ENCODE measurements around the gene OTX2. TPM values are rescaled to one million over a fixed set of nuclear protein-coding genes. Genes with fewer than 3 reads are reported as not detected.

Gene OTX2
- total RNA-seq, 2 experiments from 2014 or later: not detected

- intact Hi-C loops (cut with micrococcal nuclease): no loop called here
- Mint-ChIP-seq H3K27me3 (peaks cover 5% of the 10 kb centered on the region), H3K4me1 (ENCODE audit: low read depth) (no peaks in the 10 kb centered on the region), H3K9me3 (no peaks in the 10 kb centered on the region), H3K27ac (no peak overlapping the region), H3K36me3 (no peaks in the 10 kb centered on the region), H3K4me3 (no peak overlapping the region)
- CTCF ChIA-PET: no interaction called here
- POLR2A ChIA-PET: no interaction called here
- DNase-seq: no peak
Observed at GRCh38 chr14:56760164-56760914, 49.9 kb downstream of the OTX2 start.

DNA sequence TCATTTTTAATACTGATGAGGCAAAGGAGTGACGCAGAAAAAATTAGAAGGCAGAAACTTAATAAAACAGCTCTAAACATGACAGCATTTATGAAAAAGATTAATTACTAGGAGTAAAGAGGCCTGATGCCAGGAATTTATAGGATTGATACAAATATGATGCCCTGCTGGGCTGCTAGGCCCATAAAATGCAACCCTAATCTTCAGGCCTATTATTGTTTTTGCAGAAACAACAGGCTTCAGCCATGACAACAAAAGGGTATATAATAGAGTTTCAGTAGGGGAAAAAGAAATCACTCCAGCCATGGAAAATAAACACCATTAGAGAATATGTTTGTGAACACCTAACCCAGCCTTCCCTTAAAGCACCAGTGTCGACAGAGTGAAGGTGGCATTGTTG lies 50.6 kb downstream of the OTX2 start:
- H3K4me1 Mint-ChIP-seq (ENCODE audit: low read depth): no peaks in the 10 kb centered on the region
- H3K27me3 Mint-ChIP-seq: peaks cover 5% of the 10 kb centered on the region
- ChIA-PET CTCF (no interaction called here), POLR2A (no interaction called here)
- H3K4me3 Mint-ChIP-seq: no peak overlapping the region
- DNase-seq: no peak
- no peaks in the 10 kb centered on the region for H3K9me3 Mint-ChIP-seq
- no peaks in the 10 kb centered on the region for H3K36me3 Mint-ChIP-seq
- intact Hi-C loops (cut with micrococcal nuclease): no loop called here
- H3K27ac Mint-ChIP-seq: no peak overlapping the region

DNA sequence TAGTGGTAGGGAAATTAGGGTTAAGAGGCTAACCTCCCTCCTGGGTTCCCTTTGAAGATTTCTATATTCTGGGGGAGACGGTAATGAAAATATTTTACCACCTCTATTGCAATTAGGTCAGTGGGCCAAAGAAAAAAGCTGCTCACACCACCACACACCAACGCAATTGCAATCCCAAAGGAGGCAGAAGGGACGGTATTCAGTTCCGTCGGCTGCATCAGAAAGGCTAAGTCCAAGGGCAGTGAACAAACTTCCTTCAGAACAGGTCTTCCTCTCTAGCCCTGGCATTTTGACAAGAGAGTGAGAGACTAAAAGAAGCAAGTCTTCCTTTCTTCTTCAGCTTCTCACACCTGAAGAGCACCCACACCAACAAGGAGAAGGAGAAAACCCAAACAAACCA lies 51.2 kb downstream of the OTX2 start:
- ChIA-PET POLR2A (no interaction called here), CTCF (no interaction called here)
- Mint-ChIP-seq H3K27me3 (peaks cover 5% of the 10 kb centered on the region), H3K36me3 (no peaks in the 10 kb centered on the region), H3K9me3 (no peaks in the 10 kb centered on the region), H3K27ac (no peak overlapping the region), H3K4me1 (ENCODE audit: low read depth) (no peaks in the 10 kb centered on the region), H3K4me3 (no peak overlapping the region)
- intact Hi-C loops (cut with micrococcal nuclease): no loop called here
- no peak for DNase-seq

- intact Hi-C loops (cut with micrococcal nuclease): no loop called here
- ChIA-PET CTCF (no interaction called here), POLR2A (no interaction called here)
- Mint-ChIP-seq H3K4me1 (ENCODE audit: low read depth) (no peaks in the 10 kb centered on the region), H3K4me3 (no peak overlapping the region), H3K36me3 (no peaks in the 10 kb centered on the region), H3K27me3 (peaks cover 3% of the 10 kb centered on the region), H3K9me3 (no peaks in the 10 kb centered on the region), H3K27ac (no peak overlapping the region)
- DNase-seq: no peak
Observed at GRCh38 chr14:56754921-56755320, 55.4 kb downstream of the OTX2 start.

- Mint-ChIP-seq H3K4me1 (ENCODE audit: low read depth) (no peaks in the 10 kb centered on the region), H3K9me3 (no peaks in the 10 kb centered on the region), H3K4me3 (no peak overlapping the region), H3K36me3 (no peaks in the 10 kb centered on the region), H3K27ac (no peak overlapping the region), H3K27me3 (peaks cover 7% of the 10 kb centered on the region)
- intact Hi-C loops (cut with micrococcal nuclease): no loop called here
- CTCF ChIA-PET: no interaction called here
- POLR2A ChIA-PET: no interaction called here
- DNase-seq: no peak
Observed at GRCh38 chr14:56753396-56753795, 56.9 kb downstream of the OTX2 start.

- intact Hi-C loops (cut with micrococcal nuclease): no loop called here
- no peaks in the 10 kb centered on the region for H3K4me1 Mint-ChIP-seq (ENCODE audit: low read depth)
- no peak overlapping the region for H3K4me3 Mint-ChIP-seq
- no peaks in the 10 kb centered on the region for H3K9me3 Mint-ChIP-seq
- H3K36me3 Mint-ChIP-seq: no peaks in the 10 kb centered on the region
- no peak overlapping the region for H3K27ac Mint-ChIP-seq
- no peak for DNase-seq
- H3K27me3 Mint-ChIP-seq: peaks cover 7% of the 10 kb centered on the region
- POLR2A ChIA-PET: no interaction called here
- CTCF ChIA-PET: no interaction called here
Observed at GRCh38 chr14:56752428-56752827, 57.9 kb downstream of the OTX2 start.

DNA sequence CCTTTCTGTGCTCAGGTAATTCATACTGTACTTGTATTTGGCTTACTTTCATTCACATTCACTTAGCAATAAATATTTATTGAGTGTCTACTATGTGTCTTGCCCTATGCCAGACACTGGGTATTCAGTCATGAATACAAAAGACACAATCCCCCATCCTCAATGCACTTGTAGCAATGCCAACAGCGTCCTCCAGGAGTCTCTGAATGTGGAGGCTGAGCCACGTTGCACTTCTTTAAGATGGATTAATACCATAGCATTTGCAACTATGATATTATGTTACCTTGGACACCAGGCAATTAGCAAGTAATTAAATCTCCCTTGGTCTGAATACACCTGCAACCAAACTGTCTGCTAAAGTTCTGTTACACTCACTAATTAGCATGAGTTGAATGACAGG lies 58.8 kb downstream of the OTX2 start:
- CTCF ChIA-PET: no interaction called here
- no peak for DNase-seq
- Mint-ChIP-seq H3K27me3 (peaks cover 5% of the 10 kb centered on the region), H3K4me1 (ENCODE audit: low read depth) (no peaks in the 10 kb centered on the region), H3K27ac (no peak overlapping the region), H3K36me3 (no peaks in the 10 kb centered on the region), H3K9me3 (no peaks in the 10 kb centered on the region), H3K4me3 (no peak overlapping the region)
- POLR2A ChIA-PET: no interaction called here
- intact Hi-C loops (cut with micrococcal nuclease): no loop called here

Other genes starting within 250 kb of the OTX2 start
- gene TMEM260, start 230.7 kb downstream of the OTX2 start, total RNA-seq: 10 to 100 TPM; 11.4 to 13.2 TPM